NCI-H2029 treated with DMSO at 0.1 percent for 48 hours (cell line): ENCODE data around the gene TTYH3.
A peak's percentile ranks its signal among the peaks of the same experiment; 100 is the strongest.

ENCODE experiments used
- DNase-seq: peaks from one replicate; lab custom pipeline; 2025; lab: John Stamatoyannopoulos, UW

TTYH3 gene

GRCh38 chr7:2635148-2635668 is 3.4 kb downstream of the TTYH3 start:
- DNase-seq, result no peak

GRCh38 chr7:2635810-2636701 is 4.3 kb downstream of the TTYH3 start:
- peak; percentile 33 for DNase-seq

- DNase-seq, result no peak
These were observed 5.3 kb downstream of the TTYH3 start for GRCh38 chr7:2637066-2637471.

- DNase-seq, result no peak
These were observed 5.9 kb downstream of the TTYH3 start for GRCh38 chr7:2637505-2638223.

- no peak for DNase-seq
These were observed 6.6 kb downstream of the TTYH3 start for GRCh38 chr7:2638224-2638991.

- no peak for DNase-seq
These were observed 7.4 kb downstream of the TTYH3 start for GRCh38 chr7:2639181-2639681.

GRCh38 chr7:2639695-2640481 is 8.1 kb downstream of the TTYH3 start:
- DNase-seq, result no peak

- DNase-seq, result peak; percentile 33
These were observed 8.7 kb downstream of the TTYH3 start for GRCh38 chr7:2640482-2640830.

GRCh38 chr7:2640846-2641316 is 9.1 kb downstream of the TTYH3 start:
- DNase-seq, result no peak

DNA sequence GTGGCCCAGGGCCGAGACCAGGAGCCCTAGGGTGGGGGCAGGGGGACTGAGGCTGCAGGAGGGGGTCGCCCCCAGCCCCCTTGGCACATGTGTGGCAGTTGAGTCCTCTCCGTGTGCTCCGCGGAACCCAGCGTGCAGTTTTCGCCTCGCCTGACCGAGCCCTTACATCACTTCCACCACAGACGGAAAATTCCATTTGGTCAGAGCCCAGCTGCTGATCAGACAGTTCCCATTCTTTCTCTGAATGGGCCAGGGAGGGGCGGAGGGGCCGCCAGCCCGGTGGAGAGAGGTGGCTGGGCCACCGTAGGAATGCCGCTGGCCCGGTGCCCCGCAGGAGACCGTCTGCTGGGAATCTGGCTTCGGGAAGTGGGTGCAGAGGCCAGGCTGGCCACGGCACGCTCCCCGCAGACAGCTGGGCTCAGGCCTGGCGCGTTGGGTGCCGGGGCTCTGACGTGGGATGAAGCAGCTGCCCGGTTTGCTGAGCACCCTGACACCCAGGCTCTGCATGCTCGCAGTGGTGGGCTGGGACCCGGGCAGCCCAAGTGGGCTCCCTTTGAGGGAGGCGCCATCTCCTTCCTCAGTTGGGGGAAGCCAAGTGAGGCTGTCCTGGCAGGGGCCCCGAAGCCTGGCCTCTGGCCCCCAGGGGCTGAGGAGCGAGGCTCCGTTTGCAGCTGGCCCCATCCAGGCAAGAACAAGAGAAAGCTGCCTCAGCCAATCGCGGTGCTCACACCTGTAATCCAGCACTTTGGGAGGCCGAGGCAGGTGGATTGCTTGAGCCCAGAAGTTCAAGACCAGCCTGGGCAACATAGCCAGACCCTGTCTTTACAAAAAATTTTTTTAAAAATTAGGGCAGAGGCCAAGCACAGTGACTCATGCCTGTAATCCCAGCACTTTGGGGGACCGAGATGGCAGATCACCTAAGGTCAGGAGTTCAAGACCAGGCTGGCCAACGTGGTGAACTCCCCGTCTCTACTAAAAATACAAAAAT is 9.9 kb downstream of the TTYH3 start:
- no peak for DNase-seq

DNA sequence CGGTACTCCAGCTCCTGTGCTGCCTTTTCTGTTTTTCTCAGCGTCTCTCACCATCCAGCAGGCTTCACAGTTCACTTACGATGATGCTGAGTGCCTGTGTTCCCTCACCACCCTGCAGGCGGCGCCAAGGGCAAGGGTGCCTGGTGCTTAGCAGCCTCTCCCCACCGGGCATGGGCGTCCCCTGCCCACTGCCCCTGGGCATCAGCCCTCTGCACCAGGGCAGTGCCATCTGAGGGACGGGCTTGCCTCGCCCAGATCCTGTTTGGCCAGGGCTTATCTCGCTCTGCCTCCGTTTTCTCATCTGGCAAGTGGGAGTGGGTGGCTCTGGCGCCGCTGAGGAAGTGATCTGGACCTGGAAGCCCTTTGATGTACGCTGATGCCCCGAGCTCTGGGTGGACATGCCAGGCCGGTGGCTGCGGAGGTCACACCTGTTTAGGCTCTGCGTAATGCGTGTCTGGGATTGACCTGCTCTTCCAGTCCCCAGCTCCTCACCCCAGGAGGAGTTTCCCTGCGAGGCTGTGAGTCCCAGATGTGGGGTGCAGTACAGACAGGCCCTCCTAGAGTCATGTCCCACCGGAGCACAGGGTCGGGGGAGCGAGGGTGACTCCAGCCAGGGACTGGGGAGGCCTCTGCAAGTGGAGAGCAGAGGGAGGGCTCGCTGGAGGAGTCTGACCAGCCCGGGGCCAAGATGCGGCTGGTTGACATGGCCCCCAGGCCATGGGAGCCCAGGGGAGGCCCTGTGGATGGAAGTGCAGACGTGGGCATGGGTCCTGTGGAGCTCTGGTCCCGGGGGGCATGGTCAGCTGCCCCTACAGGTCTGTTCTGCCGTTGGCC is 11.8 kb downstream of the TTYH3 start:
- no peak for DNase-seq

DNA sequence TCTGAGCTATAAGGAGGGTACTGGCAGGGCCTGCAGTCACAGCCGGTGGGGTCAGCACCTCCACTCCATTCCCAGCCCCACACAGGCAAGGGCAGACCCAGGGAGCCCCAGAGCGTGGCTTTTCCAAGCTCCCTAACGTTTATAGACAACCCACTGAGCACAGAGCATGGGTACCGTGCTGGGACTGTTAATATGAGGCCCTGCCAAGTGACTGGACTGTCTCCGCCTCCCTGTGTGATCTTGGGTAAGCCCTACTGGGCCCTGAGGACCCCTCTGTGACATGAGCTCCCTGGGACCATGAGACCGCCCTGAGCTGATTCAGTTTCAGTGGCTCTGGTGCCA is 12.4 kb downstream of the TTYH3 start:
- DNase-seq, result no peak

DNA sequence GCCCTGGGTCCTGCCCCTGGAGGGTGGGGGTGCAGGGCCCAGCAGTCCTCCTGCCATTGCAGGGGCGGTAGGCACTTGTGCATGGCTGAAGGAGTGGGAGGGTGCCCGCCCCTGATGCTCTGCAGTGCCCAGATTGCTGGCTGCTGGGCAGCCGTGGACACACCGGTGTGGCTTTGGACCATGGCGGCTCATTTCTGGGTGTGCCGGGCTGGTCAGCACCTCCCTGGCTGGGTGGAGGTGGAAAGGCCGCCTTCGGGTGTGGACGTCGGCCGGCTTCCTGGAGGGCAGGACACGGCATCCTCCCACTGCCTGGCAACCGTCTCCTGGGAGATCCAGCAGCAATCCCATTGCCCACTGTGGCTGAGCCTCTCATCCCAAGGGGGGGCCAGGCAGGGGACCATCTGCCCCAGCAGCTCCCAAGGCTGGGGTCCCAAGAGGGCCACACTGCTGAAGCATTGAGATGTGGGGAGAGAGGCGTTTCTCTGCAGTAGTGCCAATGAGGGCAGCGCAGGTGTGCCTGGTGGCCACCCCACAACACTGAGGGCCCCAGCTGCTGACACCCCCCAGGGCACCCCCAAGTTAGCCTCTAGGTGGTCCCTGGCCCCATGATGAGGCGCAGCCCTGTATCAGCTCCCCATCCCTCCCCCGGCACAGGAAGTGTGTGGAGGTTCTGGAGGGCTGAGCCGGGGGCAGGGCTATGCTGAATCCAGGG is 12.9 kb downstream of the TTYH3 start:
- no peak for DNase-seq

- no peak for DNase-seq
These were observed 13.6 kb downstream of the TTYH3 start for GRCh38 chr7:2645274-2645868.

DNA sequence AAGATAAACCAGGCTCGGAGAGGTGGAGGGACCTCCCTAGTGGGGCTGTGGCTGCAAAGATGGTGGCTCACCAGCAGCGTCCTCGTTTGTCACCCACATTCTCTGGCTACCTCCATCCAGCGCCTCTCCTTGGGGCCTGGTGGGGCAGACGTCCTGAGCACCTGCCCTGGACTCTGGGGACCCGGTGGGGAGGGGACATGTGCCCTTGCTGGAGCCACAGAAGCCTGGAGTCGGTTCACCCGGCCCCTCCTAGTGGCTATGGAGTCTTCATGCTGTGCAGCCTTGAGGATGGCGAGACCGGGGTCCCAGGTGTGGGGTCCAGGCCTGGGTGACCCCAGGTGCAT is 14.5 kb downstream of the TTYH3 start:
- DNase-seq, result no peak

GRCh38 chr7:2646680-2647571 is 15.1 kb downstream of the TTYH3 start:
- DNase-seq, result no peak

GRCh38 chr7:2647594-2648172 is 15.9 kb downstream of the TTYH3 start:
- no peak for DNase-seq
